ENCODE measurements around the gene AKR7A2.

AKR7A2 gene

DNA sequence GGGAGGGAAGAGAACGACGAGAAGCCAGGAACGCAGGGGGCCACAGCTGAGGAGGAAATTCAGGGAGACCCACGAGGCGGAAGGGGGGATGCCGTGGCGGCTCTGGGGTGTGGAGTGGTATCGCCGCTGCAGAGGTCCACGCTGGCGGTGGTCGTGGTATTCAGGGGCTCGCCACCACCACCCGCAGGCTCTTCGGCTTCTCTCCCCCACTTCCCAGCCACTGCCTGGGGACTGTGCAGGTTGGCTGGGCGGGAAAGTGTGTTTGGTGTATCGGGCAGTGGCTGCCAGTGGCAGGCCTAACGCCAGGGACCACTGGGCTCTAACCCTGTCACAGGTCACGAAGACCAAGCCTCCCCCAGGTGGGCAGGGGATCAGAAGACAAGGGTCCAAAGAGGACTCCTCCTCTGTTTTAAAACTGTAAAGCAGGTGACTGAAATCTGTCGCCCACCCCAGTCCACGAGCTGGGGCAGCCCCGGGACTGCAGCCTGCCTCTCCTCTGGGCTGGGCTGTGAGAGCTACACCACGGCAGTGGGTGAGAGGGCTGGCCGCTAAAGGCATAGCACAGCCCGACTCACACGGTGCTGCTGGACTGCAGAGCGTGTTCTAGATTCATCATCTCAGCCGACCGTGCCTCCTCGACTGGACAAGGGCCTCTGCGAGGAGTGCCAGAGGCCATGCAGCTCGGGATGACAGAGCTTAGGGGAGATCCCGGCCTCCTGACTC lies 31.1 kb upstream of the AKR7A2 start:
- no peak for DNase-seq (ENCODE audit: extremely low read depth, insufficient read length)
- Histone ChIP-seq H3K36me3 (ENCODE audit: control insufficient read depth, insufficient read depth, low read length) (peaks cover 48% of the 10 kb centered on the region), H3K4me3 (replicated peaks; ENCODE audit: low read depth, low read length) (no peak overlapping the region), H3K27me3 (replicated peaks; ENCODE audit: control insufficient read depth, insufficient read depth, low read length) (no peaks in the 10 kb centered on the region)
- TF ChIP-seq, protein P1, sequence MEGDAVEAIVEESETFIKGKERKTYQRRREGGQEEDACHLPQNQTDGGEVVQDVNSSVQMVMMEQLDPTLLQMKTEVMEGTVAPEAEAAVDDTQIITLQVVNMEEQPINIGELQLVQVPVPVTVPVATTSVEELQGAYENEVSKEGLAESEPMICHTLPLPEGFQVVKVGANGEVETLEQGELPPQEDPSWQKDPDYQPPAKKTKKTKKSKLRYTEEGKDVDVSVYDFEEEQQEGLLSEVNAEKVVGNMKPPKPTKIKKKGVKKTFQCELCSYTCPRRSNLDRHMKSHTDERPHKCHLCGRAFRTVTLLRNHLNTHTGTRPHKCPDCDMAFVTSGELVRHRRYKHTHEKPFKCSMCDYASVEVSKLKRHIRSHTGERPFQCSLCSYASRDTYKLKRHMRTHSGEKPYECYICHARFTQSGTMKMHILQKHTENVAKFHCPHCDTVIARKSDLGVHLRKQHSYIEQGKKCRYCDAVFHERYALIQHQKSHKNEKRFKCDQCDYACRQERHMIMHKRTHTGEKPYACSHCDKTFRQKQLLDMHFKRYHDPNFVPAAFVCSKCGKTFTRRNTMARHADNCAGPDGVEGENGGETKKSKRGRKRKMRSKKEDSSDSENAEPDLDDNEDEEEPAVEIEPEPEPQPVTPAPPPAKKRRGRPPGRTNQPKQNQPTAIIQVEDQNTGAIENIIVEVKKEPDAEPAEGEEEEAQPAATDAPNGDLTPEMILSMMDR (IDR thresholded peaks at IDR 0.05; ENCODE audit: insufficient read depth, low read length, poor library complexity, severe bottlenecking): no peak

DNA sequence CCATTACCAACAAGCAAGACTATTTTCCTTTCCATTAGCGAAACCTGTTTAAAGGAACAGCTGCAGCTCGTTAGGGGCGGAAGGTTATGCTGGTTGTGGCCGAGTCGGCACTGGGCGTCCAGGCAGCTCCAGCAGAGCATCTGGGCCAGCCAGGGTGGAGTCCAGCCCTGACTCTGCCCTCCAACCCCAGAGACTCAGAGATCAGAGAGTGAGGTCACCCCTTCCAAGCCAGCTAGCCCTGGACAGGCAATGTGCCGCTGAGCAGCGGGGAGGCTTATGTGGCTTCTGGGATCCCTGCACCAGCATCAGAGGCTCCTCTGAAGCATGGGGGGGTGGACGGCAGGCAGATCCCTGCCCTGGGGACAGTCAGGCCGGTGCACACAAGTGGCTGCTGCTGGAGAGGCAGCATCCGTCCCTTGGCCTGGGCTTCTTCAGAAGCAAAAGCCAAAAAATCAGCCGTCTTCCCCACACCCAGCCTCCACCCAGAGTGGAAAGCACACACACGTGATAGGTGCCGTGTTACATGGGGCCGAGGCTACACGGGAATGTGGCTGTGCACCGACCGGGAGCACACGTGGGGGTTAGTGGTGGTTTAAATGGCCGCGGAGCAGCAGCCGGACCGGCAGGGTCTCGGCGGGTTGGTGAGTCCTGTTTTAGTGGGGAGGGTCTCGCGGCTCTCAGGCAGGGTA lies 30.3 kb upstream of the AKR7A2 start:
- Histone ChIP-seq H3K4me3 (replicated peaks; ENCODE audit: low read depth, low read length) (no peak overlapping the region), H3K36me3 (ENCODE audit: control insufficient read depth, insufficient read depth, low read length) (peaks cover 46% of the 10 kb centered on the region), H3K27me3 (replicated peaks; ENCODE audit: control insufficient read depth, insufficient read depth, low read length) (no peaks in the 10 kb centered on the region)
- TF ChIP-seq, protein P1 (IDR thresholded peaks at IDR 0.05; ENCODE audit: insufficient read depth, low read length, poor library complexity, severe bottlenecking): no peak
- no peak for DNase-seq (ENCODE audit: extremely low read depth, insufficient read length)

DNA sequence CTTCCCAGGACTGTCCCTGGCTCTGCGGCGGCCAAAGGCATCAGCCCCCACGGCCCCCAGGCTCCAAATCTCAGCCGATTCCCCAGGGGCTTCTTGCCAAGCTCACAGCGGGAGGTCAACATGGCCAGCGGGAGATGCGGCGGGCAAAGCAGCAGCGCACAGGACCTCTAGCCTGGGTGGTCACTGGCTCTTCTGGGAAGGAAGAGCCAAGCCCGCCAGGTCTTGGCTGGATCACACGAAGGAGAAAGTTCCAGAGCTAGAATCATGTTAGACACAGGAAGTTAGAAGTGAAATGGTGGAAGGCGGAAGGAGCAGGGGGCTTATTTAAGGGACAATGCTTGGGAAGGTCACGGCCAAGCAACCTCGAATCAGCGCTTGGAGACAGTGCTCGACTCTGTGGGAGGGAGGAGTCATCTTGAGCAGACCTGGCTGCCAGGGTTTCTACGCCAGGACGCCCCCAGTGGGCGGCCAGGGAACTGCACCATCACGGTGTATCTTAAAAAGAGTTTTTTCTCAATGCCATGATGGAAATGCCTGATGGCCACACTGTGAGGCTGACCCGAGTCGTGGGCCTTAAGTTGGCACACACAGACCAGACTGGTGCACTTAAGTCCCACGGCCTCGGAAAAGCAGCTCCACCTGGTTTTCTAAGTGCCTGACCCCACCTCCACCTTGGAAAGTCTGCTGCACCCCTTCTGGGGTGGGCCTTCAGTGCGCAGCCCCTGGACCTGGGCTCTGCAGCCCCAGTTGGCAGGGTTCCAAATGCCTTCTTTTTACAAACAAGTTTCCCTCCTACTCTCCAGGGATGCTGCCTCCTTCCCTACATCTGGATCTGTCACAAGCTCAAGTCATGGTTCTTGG lies 29.5 kb upstream of the AKR7A2 start:
- Histone ChIP-seq H3K36me3 (ENCODE audit: control insufficient read depth, insufficient read depth, low read length) (peaks cover 46% of the 10 kb centered on the region), H3K27me3 (replicated peaks; ENCODE audit: control insufficient read depth, insufficient read depth, low read length) (no peaks in the 10 kb centered on the region), H3K4me3 (replicated peaks; ENCODE audit: low read depth, low read length) (no peak overlapping the region)
- DNase-seq (ENCODE audit: extremely low read depth, insufficient read length): peak; percentile 74
- TF ChIP-seq, protein P1 (IDR thresholded peaks at IDR 0.05; ENCODE audit: insufficient read depth, low read length, poor library complexity, severe bottlenecking): peak; percentile 89

GRCh38 chr1:19340387-19340937 lies 28.5 kb upstream of the AKR7A2 start:
- H3K27me3 ChIP-seq (replicated peaks; ENCODE audit: control insufficient read depth, insufficient read depth, low read length): no peaks in the 10 kb centered on the region
- peaks cover 43% of the 10 kb centered on the region for H3K36me3 ChIP-seq (ENCODE audit: control insufficient read depth, insufficient read depth, low read length)
- TF ChIP-seq, protein P1 (IDR thresholded peaks at IDR 0.05; ENCODE audit: insufficient read depth, low read length, poor library complexity, severe bottlenecking): no peak
- H3K4me3 ChIP-seq (replicated peaks; ENCODE audit: low read depth, low read length): no peak overlapping the region
- DNase-seq (ENCODE audit: extremely low read depth, insufficient read length): no peak

DNA sequence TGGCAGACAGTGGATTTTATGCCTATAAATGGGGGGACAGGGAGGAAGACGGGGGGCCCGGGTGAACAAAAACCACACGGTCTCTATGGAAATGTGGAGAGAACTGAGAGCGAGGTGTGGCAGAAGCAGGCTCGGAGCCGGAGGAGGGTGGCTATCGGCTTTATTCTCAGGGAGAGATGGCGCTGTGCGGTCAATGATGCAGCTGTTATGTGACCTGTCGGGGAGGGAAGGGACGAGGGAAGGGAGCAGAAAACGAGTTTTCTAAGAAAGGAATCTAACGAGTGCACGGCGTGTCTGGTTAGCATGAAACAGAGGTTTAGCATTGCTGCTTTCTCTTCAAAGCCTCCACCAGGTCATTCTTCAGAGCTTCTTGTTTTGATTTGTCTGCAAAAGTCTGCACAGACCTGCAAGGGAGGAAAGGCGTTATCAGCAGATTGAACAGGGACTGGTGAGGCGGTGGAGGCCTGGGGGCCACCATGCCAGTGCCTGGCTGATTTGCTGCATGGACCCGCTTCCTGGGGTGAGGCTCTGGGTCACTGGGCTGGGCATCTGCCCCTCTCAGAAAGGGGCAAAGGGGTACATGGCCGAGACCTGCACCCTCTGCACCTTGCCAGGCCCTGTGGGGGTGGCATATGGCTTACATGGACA lies 27.4 kb upstream of the AKR7A2 start:
- no peak for DNase-seq (ENCODE audit: extremely low read depth, insufficient read length)
- Histone ChIP-seq H3K36me3 (ENCODE audit: control insufficient read depth, insufficient read depth, low read length) (peaks cover 33% of the 10 kb centered on the region), H3K27me3 (replicated peaks; ENCODE audit: control insufficient read depth, insufficient read depth, low read length) (no peaks in the 10 kb centered on the region), H3K4me3 (replicated peaks; ENCODE audit: low read depth, low read length) (no peak overlapping the region)
- TF ChIP-seq, protein P1 (IDR thresholded peaks at IDR 0.05; ENCODE audit: insufficient read depth, low read length, poor library complexity, severe bottlenecking): no peak
